Naive B cell (primary cell): ENCODE results near the gene LAPTM4A. TPM values are rescaled to one million over a fixed set of nuclear protein-coding genes. Genes with fewer than 3 reads are reported as not detected.

ENCODE experiments used
- ATAC-seq, 2 donors: fragments of 150-1000 bp; cut with Tn5 transposase; 2 replicates each; pipeline ENCODE4 v1.10.0; 2021; ENCODE audit warnings: low read depth in 2 of 2, mild to moderate bottlenecking in 2 of 2, moderate library complexity in 2 of 2
- DNase-seq: peaks from one replicate; pipeline ENCODE4 v3.0.0; 2022
- H3K27ac Mint-ChIP-seq, 6 donors: one replicate each; pipeline ENCODE4 v1.8.0; 2020 to 2022; ENCODE audit warnings: mild to moderate bottlenecking in 6 of 6, mixed read lengths in 6 of 6, moderate library complexity in 5 of 6, inconsistent platforms in 2 of 6
- H3K27me3 Mint-ChIP-seq, 3 donors: one replicate each; pipeline ENCODE4 v1.8.0; 2021 to 2022; ENCODE audit warnings: mixed read lengths in 3 of 3, mild to moderate bottlenecking in 1 of 3
- H3K36me3 Mint-ChIP-seq, 2 donors: one replicate each; pipeline ENCODE4 v1.8.0; 2020 to 2022; ENCODE audit warnings: mixed read lengths in 2 of 2, inconsistent platforms in 1 of 2, mild to moderate bottlenecking in 1 of 2
- H3K4me1 Mint-ChIP-seq, 3 donors: one replicate each; pipeline ENCODE4 v1.8.0; 2020 to 2022; ENCODE audit warnings: mixed read lengths in 3 of 3, inconsistent platforms in 1 of 3, mild to moderate bottlenecking in 1 of 3, moderate library complexity in 1 of 3
- H3K4me3 Mint-ChIP-seq, 8 donors: one replicate each; pipeline ENCODE4 v1.8.0; 2020 to 2022; ENCODE audit warnings: mild to moderate bottlenecking in 8 of 8, mixed read lengths in 8 of 8, moderate library complexity in 8 of 8, inconsistent platforms in 2 of 8
- H3K9me3 Mint-ChIP-seq, 7 donors: one replicate each; pipeline ENCODE4 v1.8.0; 2020 to 2022; ENCODE audit warnings: mixed read lengths in 7 of 7, mild to moderate bottlenecking in 5 of 7, inconsistent platforms in 2 of 7, moderate library complexity in 1 of 7
- polyA plus RNA-seq, 6 donors: library from polyadenylated mRNA; unstranded; fragments of 300-500 nt; fragmentation: Illumina TruSeq; gene quantifications; one replicate each; pipeline ENCODE4 v1.2.3, GENCODE V29; 2021; ENCODE audit warnings: low read depth in 6 of 6

The LAPTM4A gene
- polyA plus RNA-seq, 6 donors from 2014 or later: 167 to 227 (median 189) TPM

- Mint-ChIP-seq H3K36me3 (peaks cover 0 to 8% of the 10 kb centered on the region in 2 donors), H3K27me3 (peaks cover 21 to 44% (median 36%) of the 10 kb centered on the region in 3 donors), H3K27ac (peak overlapping the region in 2 of 6 donors; percentile 42 to 85), H3K4me1 (peaks cover 0 to under 1% (median 0%) of the 10 kb centered on the region in 3 donors), H3K4me3 (no peak overlapping the region), H3K9me3 (peaks cover 0 to 3% (median 1%) of the 10 kb centered on the region in 7 donors)
- DNase-seq (no peak), ATAC-seq (no peak)
Observed at GRCh38 chr2:20072436-20073158, 21.2 kb upstream of the LAPTM4A start.

- no peaks in the 10 kb centered on the region for H3K4me1 Mint-ChIP-seq
- ATAC-seq (no peak), DNase-seq (no peak)
- peak overlapping the region in 3 of 6 donors; percentile 3 to 42 (median 14) for H3K27ac Mint-ChIP-seq
- peaks cover 21 to 47% (median 36%) of the 10 kb centered on the region in 3 donors for H3K27me3 Mint-ChIP-seq
- H3K4me3 Mint-ChIP-seq: no peak overlapping the region
- H3K36me3 Mint-ChIP-seq: peaks cover 0 to 10% of the 10 kb centered on the region in 2 donors
- H3K9me3 Mint-ChIP-seq: peaks cover 0 to 4% (median 1%) of the 10 kb centered on the region in 7 donors
Observed at GRCh38 chr2:20071397-20072383, 20.3 kb upstream of the LAPTM4A start.

DNA sequence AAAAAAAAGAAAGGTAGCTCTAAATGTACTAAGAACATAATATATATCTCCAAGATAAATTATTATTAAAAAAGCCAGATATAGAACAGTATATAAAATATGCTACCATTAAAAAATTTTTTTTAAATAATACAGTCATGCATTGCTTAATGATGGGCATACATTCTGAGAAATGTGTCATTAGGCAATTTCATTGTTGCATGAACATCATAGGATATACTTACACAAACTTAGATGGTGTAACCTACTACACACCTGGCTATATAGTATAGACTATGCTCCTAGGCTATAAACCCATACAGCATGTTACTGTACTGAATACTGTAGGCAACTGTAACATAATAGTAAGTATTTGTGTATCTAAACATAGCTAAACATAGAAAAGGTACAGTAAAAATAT is 18.3 kb upstream of the LAPTM4A start:
- no peak overlapping the region for H3K27ac Mint-ChIP-seq
- no peak overlapping the region for H3K4me3 Mint-ChIP-seq
- DNase-seq (no peak), ATAC-seq (no peak)
- peaks cover 0 to 10% of the 10 kb centered on the region in 2 donors for H3K36me3 Mint-ChIP-seq
- H3K27me3 Mint-ChIP-seq: peaks cover 23 to 31% (median 30%) of the 10 kb centered on the region in 3 donors
- H3K4me1 Mint-ChIP-seq: no peaks in the 10 kb centered on the region
- peaks cover 0 to 4% (median 0%) of the 10 kb centered on the region in 7 donors for H3K9me3 Mint-ChIP-seq

- Mint-ChIP-seq H3K9me3 (peaks cover 0 to 5% (median 3%) of the 10 kb centered on the region in 7 donors), H3K27ac (no peak overlapping the region), H3K4me3 (no peak overlapping the region), H3K27me3 (peaks cover 17 to 22% (median 19%) of the 10 kb centered on the region in 3 donors), H3K36me3 (peaks cover 0 to 10% of the 10 kb centered on the region in 2 donors), H3K4me1 (no peaks in the 10 kb centered on the region)
- DNase-seq (no peak), ATAC-seq (no peak)
Observed at GRCh38 chr2:20067992-20068584, 16.7 kb upstream of the LAPTM4A start.

DNA sequence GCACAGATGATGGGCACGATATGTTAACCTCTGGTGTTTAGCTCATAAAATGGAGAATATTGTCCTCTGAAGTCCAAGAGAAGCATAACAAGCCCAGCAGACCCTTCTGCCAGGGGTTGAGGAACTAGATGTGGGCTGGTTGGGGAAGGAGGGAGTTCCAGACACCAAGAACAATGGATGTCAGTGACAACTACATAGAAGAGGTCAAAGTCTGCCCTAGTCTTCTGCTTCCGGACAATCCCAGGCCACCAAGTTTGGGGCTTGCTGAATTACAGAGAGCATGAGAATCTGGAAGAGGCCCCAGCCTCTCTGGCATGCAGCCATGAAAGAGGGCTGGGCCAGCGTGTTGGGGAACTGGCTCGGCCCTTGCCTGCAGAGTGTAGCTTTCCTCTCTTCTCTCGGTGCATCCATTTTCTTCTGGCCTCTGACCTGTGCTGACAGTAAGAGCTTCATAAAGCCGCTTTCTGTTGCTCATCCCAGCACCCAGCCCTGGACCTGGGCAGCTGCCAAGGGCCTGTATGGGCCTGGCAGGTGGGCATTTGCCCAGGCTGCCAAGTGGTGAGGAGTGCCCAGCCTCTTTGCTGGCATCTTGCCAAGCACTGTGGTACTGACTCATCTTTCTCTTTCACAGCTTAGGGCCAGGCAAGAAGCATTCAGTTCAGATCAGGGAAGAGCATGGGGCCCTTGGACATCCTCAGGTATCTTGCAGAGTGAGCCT is 14.6 kb upstream of the LAPTM4A start:
- no peak for DNase-seq
- Mint-ChIP-seq H3K36me3 (peaks cover 0 to 10% of the 10 kb centered on the region in 2 donors), H3K4me3 (no peak overlapping the region), H3K27ac (peak overlapping the region in 1 of 6 donors; percentile 60), H3K27me3 (peaks cover 12 to 28% (median 18%) of the 10 kb centered on the region in 3 donors), H3K4me1 (no peaks in the 10 kb centered on the region), H3K9me3 (peaks cover 0 to 5% (median 1%) of the 10 kb centered on the region in 7 donors)
- ATAC-seq: no peak

GRCh38 chr2:20064841-20065240 is 13.4 kb upstream of the LAPTM4A start:
- H3K27me3 Mint-ChIP-seq: peaks cover 18 to 30% (median 22%) of the 10 kb centered on the region in 3 donors
- H3K27ac Mint-ChIP-seq: no peak overlapping the region
- H3K36me3 Mint-ChIP-seq: peaks cover 0 to 10% of the 10 kb centered on the region in 2 donors
- H3K4me1 Mint-ChIP-seq: no peaks in the 10 kb centered on the region
- ATAC-seq: no peak
- H3K9me3 Mint-ChIP-seq: peaks cover 0 to 6% (median 1%) of the 10 kb centered on the region in 7 donors
- H3K4me3 Mint-ChIP-seq: no peak overlapping the region
- no peak for DNase-seq

GRCh38 chr2:20064421-20064820 is 13.0 kb upstream of the LAPTM4A start:
- Mint-ChIP-seq H3K27me3 (peaks cover 18 to 30% (median 22%) of the 10 kb centered on the region in 3 donors), H3K9me3 (peaks cover 0 to 6% (median 1%) of the 10 kb centered on the region in 7 donors), H3K4me3 (no peak overlapping the region), H3K36me3 (peaks cover 0 to 10% of the 10 kb centered on the region in 2 donors), H3K27ac (no peak overlapping the region), H3K4me1 (no peaks in the 10 kb centered on the region)
- DNase-seq: no peak
- ATAC-seq: no peak

DNA sequence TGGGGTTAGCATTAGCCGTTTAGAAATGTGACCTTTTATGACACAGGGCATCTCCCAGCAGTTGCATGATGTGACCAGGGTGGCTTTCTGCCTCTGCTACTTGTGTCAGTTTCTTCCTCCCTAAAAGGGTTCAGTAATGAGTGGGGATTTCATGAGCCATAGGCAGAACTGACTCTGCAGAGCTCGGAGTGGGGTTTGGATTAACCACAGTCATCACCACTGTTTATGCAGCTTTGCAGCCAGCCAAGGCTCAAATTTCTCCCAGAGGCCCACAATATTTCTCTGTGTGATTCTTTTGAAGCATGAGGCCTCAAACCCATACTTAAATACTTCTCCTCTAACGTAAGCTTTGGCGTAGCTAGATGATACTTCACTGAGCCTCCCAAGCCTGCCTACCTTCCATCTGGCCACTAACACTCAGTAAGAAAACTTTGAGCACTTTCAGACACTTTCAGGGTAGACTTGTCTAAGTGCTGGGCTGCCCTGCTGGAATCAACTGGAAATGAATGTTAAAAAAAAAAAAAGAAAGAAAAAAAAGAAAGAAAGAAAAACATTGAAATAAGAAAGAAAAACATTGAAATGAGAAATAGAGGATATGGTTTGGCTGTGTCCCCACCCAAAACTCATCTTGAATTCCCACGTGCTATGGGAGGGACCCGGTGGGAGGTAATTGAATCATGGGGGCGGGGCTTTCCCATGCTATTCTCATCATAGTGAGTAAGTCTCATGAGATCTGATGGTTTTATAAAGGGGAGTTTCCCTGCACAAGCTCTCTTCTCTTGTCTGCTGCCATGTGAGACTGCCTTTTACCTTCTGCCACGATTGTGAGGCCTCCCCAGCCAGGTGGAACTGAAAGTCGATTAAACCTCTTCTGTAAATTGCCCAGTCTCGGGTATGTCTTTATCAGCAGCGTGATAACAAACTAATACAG is 11.5 kb upstream of the LAPTM4A start:
- peak overlapping the region in 2 of 6 donors; percentile 20 to 89 for H3K27ac Mint-ChIP-seq
- DNase-seq (no peak), ATAC-seq (peak in 1 of 2 donors; percentile 40)
- H3K4me3 Mint-ChIP-seq: no peak overlapping the region
- peaks cover 0 to 5% of the 10 kb centered on the region in 2 donors for H3K36me3 Mint-ChIP-seq
- no peaks in the 10 kb centered on the region for H3K4me1 Mint-ChIP-seq
- peaks cover 0 to 6% (median 1%) of the 10 kb centered on the region in 7 donors for H3K9me3 Mint-ChIP-seq
- peaks cover 12 to 31% (median 21%) of the 10 kb centered on the region in 3 donors for H3K27me3 Mint-ChIP-seq

DNA sequence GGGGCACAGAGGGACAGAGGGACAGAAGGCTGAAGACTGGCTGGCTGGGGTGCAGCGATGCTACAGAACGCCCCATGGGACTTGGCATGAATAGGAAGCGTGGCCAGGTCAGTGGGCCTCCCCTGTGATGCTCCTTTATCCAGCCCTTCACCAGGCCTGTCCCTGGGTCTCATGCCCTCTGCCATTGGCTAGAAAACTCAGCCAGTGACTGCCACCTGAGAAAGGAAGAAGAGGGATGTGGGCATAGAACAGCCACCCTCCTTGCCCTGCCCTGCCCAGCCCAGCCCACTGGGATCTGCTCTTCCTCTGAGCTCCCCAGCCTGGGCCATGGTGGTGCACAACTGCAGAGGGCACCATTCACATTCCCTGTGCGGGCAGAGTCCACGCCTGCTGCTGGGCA is 10.5 kb upstream of the LAPTM4A start:
- no peak overlapping the region for H3K27ac Mint-ChIP-seq
- ATAC-seq (no peak), DNase-seq (no peak)
- no peak overlapping the region for H3K4me3 Mint-ChIP-seq
- H3K27me3 Mint-ChIP-seq: peaks cover 18 to 35% (median 26%) of the 10 kb centered on the region in 3 donors
- no peaks in the 10 kb centered on the region for H3K4me1 Mint-ChIP-seq
- no peaks in the 10 kb centered on the region for H3K36me3 Mint-ChIP-seq
- peaks cover 0 to 5% (median 0%) of the 10 kb centered on the region in 7 donors for H3K9me3 Mint-ChIP-seq

DNA sequence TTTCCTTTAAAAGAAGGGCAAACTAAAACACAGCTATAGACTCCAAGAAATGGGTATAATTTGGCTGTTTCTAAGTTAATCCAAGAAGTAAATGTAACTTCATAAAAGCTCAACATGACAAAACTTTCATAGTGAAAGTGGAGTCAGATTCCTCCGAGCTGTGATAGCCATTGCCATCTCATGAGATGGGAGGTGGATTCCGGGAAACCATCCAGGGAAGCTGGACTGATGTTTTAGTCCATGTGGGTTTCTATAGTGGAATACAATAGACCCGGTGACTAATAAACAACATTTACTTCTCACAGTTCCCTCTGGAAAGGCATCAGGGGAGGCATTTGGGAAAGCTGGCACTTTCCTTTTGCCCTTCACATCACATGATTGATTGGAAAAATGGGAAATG is 10.0 kb upstream of the LAPTM4A start:
- no peak for DNase-seq
- no peaks in the 10 kb centered on the region for H3K36me3 Mint-ChIP-seq
- no peak overlapping the region for H3K27ac Mint-ChIP-seq
- H3K4me1 Mint-ChIP-seq: no peaks in the 10 kb centered on the region
- no peak overlapping the region for H3K4me3 Mint-ChIP-seq
- ATAC-seq: no peak
- H3K9me3 Mint-ChIP-seq: peaks cover 0 to 5% (median 0%) of the 10 kb centered on the region in 7 donors
- peaks cover 22 to 40% (median 31%) of the 10 kb centered on the region in 3 donors for H3K27me3 Mint-ChIP-seq

- H3K36me3 Mint-ChIP-seq: no peaks in the 10 kb centered on the region
- DNase-seq (no peak), ATAC-seq (no peak)
- H3K27ac Mint-ChIP-seq: no peak overlapping the region
- H3K4me1 Mint-ChIP-seq: no peaks in the 10 kb centered on the region
- peaks cover 34 to 53% (median 38%) of the 10 kb centered on the region in 3 donors for H3K27me3 Mint-ChIP-seq
- no peak overlapping the region for H3K4me3 Mint-ChIP-seq
- peaks cover 0 to 7% (median 0%) of the 10 kb centered on the region in 7 donors for H3K9me3 Mint-ChIP-seq
Observed at GRCh38 chr2:20060106-20060505, 8.7 kb upstream of the LAPTM4A start.

DNA sequence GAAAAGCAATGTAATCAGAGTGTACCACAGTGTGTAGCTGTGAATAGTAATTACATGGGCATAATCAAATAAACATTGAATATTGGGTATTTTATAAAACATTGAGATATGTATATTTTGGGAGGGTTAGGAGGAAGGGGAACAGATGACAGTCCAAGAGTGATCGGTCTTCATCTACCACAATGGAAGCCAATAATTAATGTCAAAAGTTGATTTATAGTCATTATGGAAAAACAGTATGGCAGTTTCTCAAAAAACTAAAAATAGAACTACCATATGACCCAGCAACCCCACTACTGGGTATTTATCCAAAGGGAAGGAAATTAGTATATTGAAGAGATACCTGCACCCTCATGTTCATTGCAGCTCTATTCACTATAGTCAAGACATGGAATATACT is 5.8 kb upstream of the LAPTM4A start:
- H3K4me1 Mint-ChIP-seq: no peaks in the 10 kb centered on the region
- peaks cover 37 to 53% (median 39%) of the 10 kb centered on the region in 3 donors for H3K27me3 Mint-ChIP-seq
- no peak overlapping the region for H3K4me3 Mint-ChIP-seq
- no peaks in the 10 kb centered on the region for H3K36me3 Mint-ChIP-seq
- DNase-seq: no peak
- ATAC-seq: no peak
- no peak overlapping the region for H3K27ac Mint-ChIP-seq
- peaks cover 0 to 4% (median 0%) of the 10 kb centered on the region in 7 donors for H3K9me3 Mint-ChIP-seq
